Subcutaneous abdominal adipose tissue (tissue), 5 donors: ENCODE data around the gene LAD1.

Experiments used
- H3K27ac ChIP-seq: one replicate; pipeline ENCODE4 v1.7.0; 2013; ENCODE audit warnings: low read depth, mild to moderate bottlenecking, inconsistent platforms, low read length, moderate library complexity
- H3K27me3 ChIP-seq, 5 donors: one replicate each; pipeline ENCODE4 v1.7.0; 2013; ENCODE audit warnings: low read length in 5 of 5, inconsistent platforms in 1 of 5; ENCODE audit not compliant: control insufficient read depth in 5 of 5, insufficient read depth in 4 of 5
- H3K36me3 ChIP-seq, 5 donors: one replicate each; pipeline ENCODE4 v1.7.0; 2013; ENCODE audit warnings: low read length in 5 of 5; ENCODE audit not compliant: control insufficient read depth in 5 of 5, insufficient read depth in 5 of 5
- H3K4me1 ChIP-seq, 5 donors: one replicate each; pipeline ENCODE4 v1.7.0; 2013; ENCODE audit warnings: low read length in 5 of 5, mild to moderate bottlenecking in 3 of 5, moderate library complexity in 1 of 5; ENCODE audit not compliant: control insufficient read depth in 5 of 5, insufficient read depth in 5 of 5
- H3K4me3 ChIP-seq, 5 donors: one replicate each; pipeline ENCODE4 v1.7.0; 2013; ENCODE audit warnings: low read length in 5 of 5, low read depth in 1 of 5
- H3K9ac ChIP-seq, 5 donors: one replicate each; pipeline ENCODE4 v1.7.0; 2013; ENCODE audit warnings: low read length in 5 of 5, mild to moderate bottlenecking in 4 of 5, moderate library complexity in 3 of 5
- H3K9me3 ChIP-seq, 5 donors: one replicate each; pipeline ENCODE4 v1.7.0; 2013; ENCODE audit warnings: low read length in 5 of 5; ENCODE audit not compliant: control insufficient read depth in 5 of 5
- donor health status: healthy.
- donor health status: healthy.
- donor health status: healthy.
- donor health status: healthy.
- donor health status: healthy.

The LAD1 gene

DNA sequence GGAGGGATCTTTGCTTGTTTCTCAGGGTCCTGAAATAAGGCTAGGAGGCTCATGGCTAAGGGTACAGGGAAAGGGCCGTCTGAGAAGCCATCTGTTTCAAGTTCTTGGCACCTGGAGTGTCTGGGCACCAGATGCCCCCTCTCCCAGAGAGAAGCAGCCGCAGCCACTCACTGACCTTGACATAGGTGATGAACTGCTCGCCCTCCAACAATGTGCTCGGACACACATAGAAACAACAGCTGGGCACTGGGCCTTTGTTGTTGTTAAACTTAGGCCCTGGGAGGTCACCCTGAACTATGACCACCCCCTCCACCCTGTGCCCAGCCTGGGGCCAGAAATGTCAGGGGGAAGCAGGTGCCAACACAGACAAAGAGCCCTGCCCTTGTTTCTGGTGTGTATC is 31.7 kb upstream of the LAD1 start:
- Histone ChIP-seq H3K9ac (no peak overlapping the region), H3K4me1 (peaks cover 0 to 3% (median 3%) of the 10 kb centered on the region in 5 donors), H3K9me3 (no peaks in the 10 kb centered on the region), H3K27me3 (peaks cover 0 to 12% (median 0%) of the 10 kb centered on the region in 5 donors), H3K36me3 (no peaks in the 10 kb centered on the region), H3K27ac (no peak overlapping the region), H3K4me3 (no peak overlapping the region)

DNA sequence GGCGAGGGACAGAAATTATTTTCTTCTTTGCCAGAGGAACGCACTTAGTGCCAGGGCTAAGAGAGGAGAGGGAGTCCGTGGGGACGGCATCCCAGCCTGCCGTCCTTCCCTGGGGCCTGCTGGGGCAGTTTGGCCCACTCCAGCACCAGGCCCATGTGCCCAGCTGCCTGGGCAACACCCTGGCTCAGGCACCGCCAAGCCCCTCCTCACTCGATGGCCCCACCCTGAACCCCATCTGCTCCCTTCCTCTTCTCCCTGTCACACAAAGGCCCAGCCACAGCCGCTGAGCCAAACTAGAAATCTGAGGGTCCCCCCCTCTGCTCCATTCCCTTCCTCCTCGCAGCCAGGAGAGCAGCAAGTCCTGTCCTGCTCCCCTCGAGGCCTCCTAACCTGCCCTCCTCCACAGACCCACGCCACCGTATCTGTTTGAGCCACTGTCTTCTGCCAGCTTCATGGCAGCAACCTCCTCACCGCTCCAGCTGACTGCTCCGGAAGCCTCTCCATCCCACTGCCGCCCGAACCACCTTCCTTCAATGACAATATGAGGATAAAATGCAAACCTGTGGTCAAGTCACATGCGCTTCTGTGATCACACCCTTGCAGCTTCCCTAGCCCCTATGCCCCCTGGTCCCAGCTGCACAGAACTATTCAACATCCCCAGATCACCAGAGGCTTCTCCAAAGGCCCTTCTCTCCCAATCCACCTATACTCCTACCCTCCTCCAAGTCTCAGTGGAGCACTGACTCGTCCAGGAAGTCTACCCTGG is 30.8 kb upstream of the LAD1 start:
- no peaks in the 10 kb centered on the region for H3K36me3 ChIP-seq
- no peaks in the 10 kb centered on the region for H3K4me1 ChIP-seq
- H3K4me3 ChIP-seq, result no peak overlapping the region
- no peak overlapping the region for H3K9ac ChIP-seq
- H3K9me3 ChIP-seq, result no peaks in the 10 kb centered on the region
- H3K27me3 ChIP-seq, result peaks cover 0 to 12% (median 0%) of the 10 kb centered on the region in 5 donors
- no peak overlapping the region for H3K27ac ChIP-seq

DNA sequence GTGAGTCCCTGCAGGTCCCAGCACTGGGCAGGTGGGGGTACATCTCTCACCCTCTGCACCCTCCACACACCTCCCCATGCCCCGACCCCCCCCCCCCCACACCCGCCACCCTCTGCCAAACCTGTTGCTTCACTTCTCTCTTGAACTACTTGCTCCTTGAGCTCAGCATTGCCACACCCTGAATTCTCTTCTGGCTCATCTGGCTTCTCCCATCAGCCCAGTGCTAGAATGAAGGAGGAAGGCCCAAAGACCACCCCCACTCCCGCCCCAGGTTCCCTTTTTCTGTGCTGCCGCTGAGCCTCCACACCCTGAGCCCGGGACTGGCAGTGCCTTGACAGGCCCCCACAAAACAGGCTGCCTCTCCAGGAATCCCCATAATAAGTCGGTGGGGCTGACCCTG is 28.8 kb upstream of the LAD1 start:
- peaks cover 0 to 8% (median 0%) of the 10 kb centered on the region in 5 donors for H3K9me3 ChIP-seq
- no peak overlapping the region for H3K4me3 ChIP-seq
- H3K27me3 ChIP-seq, result peaks cover 0 to 12% (median 0%) of the 10 kb centered on the region in 5 donors
- H3K36me3 ChIP-seq, result no peaks in the 10 kb centered on the region
- H3K4me1 ChIP-seq, result no peaks in the 10 kb centered on the region
- no peak overlapping the region for H3K27ac ChIP-seq
- no peak overlapping the region for H3K9ac ChIP-seq

DNA sequence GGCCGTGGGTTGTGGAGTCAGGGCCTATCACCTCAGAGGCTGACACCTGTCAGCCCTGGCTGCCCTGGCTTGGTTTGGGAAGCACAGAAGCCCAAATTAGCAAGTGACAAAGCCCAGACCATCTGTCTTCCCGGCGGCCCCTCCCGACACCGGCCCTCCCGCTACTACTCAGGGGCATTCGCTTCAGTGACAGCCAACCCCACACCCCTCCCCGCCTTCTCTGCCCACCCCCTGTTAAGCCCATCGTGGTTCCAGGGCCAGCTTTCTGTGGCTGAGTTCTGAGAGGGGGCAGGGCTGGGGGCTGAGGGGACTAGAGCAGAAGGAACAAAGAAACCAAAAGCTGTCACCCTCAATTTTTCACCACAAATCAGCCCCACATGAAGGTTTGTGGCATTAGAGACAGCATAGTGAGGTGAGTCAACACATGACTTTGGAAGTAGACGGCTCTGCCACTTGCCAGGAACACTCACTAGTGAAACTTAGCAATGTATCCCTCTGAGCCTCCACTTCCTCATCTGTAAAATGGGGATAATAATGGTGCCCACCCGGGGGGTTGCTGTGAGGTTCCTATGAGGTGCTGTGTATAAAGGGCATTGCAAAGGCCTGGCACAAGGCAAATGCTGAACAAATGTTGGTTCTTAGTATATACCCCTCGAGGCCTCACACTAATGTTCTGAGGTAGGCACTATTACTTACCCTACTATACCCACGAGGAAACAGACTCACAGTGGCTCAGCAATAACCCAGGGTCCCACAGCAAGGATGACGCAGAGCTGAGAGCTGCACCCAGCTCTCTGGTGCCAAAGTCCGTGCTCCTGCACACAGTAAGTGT is 27.6 kb upstream of the LAD1 start:
- Histone ChIP-seq H3K36me3 (no peaks in the 10 kb centered on the region), H3K4me1 (no peaks in the 10 kb centered on the region)

DNA sequence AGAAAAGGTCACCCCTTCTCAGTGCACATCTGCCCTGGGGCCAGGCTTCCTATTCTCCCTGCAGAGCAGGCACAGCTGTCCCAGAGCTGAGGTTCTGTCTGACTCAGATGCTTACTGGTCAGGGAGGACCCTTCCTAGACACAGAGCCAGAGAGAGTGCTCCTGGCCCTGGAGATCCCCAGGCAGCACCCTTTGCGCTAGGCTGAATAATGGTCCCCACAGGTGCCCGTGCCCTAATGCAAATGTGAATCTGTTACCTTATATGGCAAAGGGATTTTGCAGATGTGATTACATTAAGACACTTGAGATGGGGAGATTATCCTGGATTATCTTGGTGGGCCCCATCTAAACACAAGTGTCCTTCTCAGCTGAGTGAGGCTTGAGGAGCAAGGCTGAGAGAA is 25.0 kb upstream of the LAD1 start:
- Histone ChIP-seq H3K4me1 (no peaks in the 10 kb centered on the region), H3K4me3 (no peak overlapping the region), H3K36me3 (no peaks in the 10 kb centered on the region), H3K9ac (no peak overlapping the region), H3K9me3 (peaks cover 0 to 8% (median 0%) of the 10 kb centered on the region in 5 donors), H3K27me3 (peaks cover 0 to 3% (median 0%) of the 10 kb centered on the region in 5 donors), H3K27ac (no peak overlapping the region)

More for the DNA sequence above, 27.6 kb upstream of the LAD1 start:
- no peak overlapping the region for H3K27ac ChIP-seq
- no peak overlapping the region for H3K4me3 ChIP-seq
- peaks cover 0 to 8% (median 0%) of the 10 kb centered on the region in 5 donors for H3K9me3 ChIP-seq
- no peak overlapping the region for H3K9ac ChIP-seq
- H3K27me3 ChIP-seq, result peaks cover 0 to 15% (median 0%) of the 10 kb centered on the region in 5 donors

DNA sequence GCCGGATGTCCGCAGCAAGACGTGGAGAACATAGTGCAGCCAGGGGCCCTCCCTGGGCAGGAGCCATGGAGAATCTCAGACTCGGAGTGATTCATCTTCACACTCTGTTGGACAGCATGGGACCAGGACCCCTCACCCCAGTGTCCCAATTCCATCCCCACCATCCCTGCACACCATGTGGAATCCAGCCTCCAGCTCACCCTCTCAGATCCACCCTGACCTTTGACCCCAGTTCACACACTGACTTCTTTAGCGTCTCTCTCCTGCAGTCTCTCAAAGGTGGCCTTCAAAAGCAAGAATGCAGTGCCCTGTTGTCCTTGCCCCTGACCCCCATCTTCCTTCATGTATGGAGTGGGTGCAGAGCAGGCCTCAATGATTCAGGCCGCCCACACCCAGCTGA is 24.5 kb upstream of the LAD1 start:
- H3K36me3 ChIP-seq, result no peaks in the 10 kb centered on the region
- H3K9ac ChIP-seq, result no peak overlapping the region
- no peaks in the 10 kb centered on the region for H3K4me1 ChIP-seq
- H3K27me3 ChIP-seq, result peaks cover 0 to 3% (median 0%) of the 10 kb centered on the region in 5 donors
- H3K4me3 ChIP-seq, result no peak overlapping the region
- no peak overlapping the region for H3K27ac ChIP-seq
- peaks cover 0 to 8% (median 0%) of the 10 kb centered on the region in 5 donors for H3K9me3 ChIP-seq

DNA sequence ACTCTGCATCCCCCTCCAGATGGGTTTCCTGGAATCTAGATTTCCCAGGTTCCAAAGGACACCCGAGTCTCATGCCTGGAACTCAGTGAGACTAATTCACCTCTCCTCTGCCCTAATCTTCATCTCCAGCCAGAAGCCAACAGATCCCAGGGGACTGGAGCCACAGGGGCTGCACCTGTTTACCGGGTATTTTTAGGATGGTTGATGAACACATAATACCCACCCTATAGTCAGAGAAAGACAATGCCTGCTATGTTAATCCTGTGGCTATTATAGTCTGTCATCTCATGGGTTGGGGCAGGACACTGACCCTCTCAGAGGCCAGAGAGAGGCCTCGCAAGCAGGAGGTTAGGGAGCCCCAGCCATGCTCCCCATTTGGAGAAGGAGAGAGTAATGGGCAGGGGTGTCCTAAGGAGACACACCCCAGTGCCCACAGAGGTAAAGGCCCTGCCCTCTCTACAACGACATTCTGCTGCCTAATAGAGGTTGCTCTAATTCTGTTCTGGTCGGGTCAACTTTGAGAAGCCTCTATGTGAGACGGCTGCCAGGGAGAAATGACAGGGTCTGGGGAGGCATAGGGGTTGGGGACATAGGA is 23.4 kb upstream of the LAD1 start:
- no peaks in the 10 kb centered on the region for H3K36me3 ChIP-seq
- no peak overlapping the region for H3K9ac ChIP-seq
- peaks cover 0 to 3% (median 0%) of the 10 kb centered on the region in 5 donors for H3K27me3 ChIP-seq
- H3K27ac ChIP-seq, result no peak overlapping the region
- no peak overlapping the region for H3K4me3 ChIP-seq
- H3K9me3 ChIP-seq, result peaks cover 0 to 8% (median 0%) of the 10 kb centered on the region in 5 donors
- H3K4me1 ChIP-seq, result no peaks in the 10 kb centered on the region

DNA sequence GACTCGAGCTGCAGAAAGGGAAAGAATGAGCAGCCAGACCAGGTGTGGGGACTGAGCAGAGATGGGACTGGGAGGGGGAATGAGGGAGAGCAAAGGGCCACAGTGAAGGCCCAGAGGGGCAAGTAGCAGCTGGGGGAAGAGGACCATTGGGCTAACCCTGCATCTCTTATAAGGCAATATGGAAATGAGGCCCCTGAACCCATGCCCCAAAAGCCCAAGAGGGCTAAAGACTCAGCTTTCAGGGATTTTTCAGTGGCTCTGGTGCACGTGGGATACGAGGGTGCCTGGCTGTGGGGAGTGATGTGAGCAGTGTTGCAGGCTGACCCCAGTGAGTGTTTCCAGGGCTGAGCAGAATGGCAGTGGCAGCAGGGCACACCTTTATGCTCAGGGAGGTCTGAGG is 22.9 kb upstream of the LAD1 start:
- Histone ChIP-seq H3K36me3 (no peaks in the 10 kb centered on the region), H3K27me3 (peaks cover 0 to 3% (median 0%) of the 10 kb centered on the region in 5 donors), H3K27ac (no peak overlapping the region), H3K9me3 (peaks cover 0 to 8% (median 0%) of the 10 kb centered on the region in 5 donors), H3K9ac (no peak overlapping the region), H3K4me3 (no peak overlapping the region), H3K4me1 (no peaks in the 10 kb centered on the region)

DNA sequence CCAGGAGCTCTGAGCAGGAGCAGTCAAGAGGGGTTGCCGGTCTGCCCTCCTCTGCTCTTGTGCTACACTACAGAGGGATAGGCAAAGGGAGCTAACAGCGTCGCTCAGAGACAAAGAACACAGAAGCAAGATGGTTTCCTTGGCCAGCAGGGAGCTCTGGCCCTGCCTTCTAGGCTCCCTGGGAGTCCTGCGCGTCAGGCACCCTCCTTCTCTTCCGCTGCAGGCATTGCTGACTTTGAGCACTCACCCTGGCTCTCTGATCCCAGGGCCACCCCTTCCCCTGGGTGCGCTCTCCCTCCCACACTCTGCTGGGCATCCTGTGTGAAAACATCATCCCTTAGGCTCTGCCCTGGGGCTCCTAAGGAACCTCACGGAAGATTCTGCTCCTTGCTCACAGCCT is 21.9 kb upstream of the LAD1 start:
- Histone ChIP-seq H3K9me3 (peaks cover 0 to 8% (median 0%) of the 10 kb centered on the region in 5 donors), H3K9ac (no peak overlapping the region), H3K36me3 (no peaks in the 10 kb centered on the region), H3K27ac (no peak overlapping the region), H3K27me3 (peaks cover 0 to 3% (median 0%) of the 10 kb centered on the region in 5 donors), H3K4me1 (no peaks in the 10 kb centered on the region), H3K4me3 (no peak overlapping the region)

DNA sequence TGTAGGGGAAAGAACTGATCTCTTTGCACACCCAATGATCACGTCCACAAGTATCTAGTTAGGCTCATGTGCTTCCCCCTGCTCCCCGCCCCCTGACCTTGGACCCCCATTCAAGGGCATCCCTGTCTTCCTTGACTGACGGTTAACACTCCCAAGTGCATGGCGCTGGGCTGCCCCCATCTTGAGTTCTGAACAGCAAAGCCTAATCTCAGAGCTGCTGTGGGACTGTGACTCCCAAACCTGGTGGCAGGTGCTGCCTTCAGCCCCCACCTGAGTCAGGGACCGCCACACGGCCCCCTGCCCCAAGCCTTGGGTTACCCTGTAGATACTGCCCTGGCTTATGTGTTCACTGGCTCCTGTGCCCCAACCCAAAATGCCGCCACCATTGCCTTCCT is 21.5 kb upstream of the LAD1 start:
- Histone ChIP-seq H3K4me1 (no peaks in the 10 kb centered on the region), H3K27ac (no peak overlapping the region), H3K9me3 (peaks cover 0 to 8% (median 0%) of the 10 kb centered on the region in 5 donors), H3K4me3 (no peak overlapping the region), H3K9ac (no peak overlapping the region), H3K36me3 (no peaks in the 10 kb centered on the region), H3K27me3 (peaks cover 0 to 7% (median 0%) of the 10 kb centered on the region in 5 donors)
